Nephron progenitor cell (in vitro differentiated cells): ENCODE results near the gene SGCG.

Experiments used
- DNase-seq: peaks from one replicate; pipeline ENCODE4 v3.0.0; 2021
- H3K27ac Mint-ChIP-seq: 2 replicates; pipeline ENCODE4 v1.8.0; 2021; ENCODE audit warnings: mild to moderate bottlenecking, moderate library complexity, mixed read lengths
- H3K27me3 Mint-ChIP-seq: 2 replicates; pipeline ENCODE4 v1.8.0; 2021; ENCODE audit warnings: mild to moderate bottlenecking, low read depth, mixed read lengths; ENCODE audit not compliant: poor library complexity
- H3K36me3 Mint-ChIP-seq: 2 replicates; pipeline ENCODE4 v1.8.0; 2021; ENCODE audit warnings: low read depth, mixed read lengths
- H3K4me1 Mint-ChIP-seq: 2 replicates; pipeline ENCODE4 v1.8.0; 2021; ENCODE audit warnings: mixed read lengths
- H3K4me3 Mint-ChIP-seq: 2 replicates; pipeline ENCODE4 v1.8.0; 2021; ENCODE audit warnings: mild to moderate bottlenecking, moderate library complexity, mixed read lengths
- H3K9me3 Mint-ChIP-seq: 2 replicates; pipeline ENCODE4 v1.8.0; 2021; ENCODE audit warnings: mild to moderate bottlenecking, moderate library complexity, mixed read lengths
- CTCF ChIP-seq: fragments of 200-600 bp; sonication (generic); IDR thresholded peaks from 2 replicates; pipeline ENCODE4 v1.5.0; 2021; ENCODE audit warnings: antibody characterized with exemption

SGCG gene

DNA sequence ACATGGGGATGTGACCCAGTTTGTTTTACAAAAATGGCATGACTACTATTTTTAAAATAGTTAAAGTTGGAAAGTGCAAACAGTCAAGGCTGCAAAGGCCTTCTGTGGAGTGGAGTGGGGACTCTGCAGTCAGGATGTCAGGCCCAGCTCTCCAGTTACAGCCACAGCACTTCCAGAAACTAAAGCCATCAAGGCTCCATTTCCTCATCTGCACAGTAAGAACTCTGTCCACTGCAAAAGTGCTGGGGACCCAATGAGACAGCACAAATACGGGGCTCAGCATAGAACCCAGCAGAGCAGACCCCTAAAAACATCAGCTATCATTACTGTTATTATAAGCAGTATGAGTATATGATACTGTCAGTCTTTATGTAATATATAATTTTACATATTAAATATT, 179.1 kb downstream of the SGCG start:
- Mint-ChIP-seq H3K4me1 (no peaks in the 10 kb centered on the region), H3K4me3 (no peak overlapping the region), H3K9me3 (no peaks in the 10 kb centered on the region), H3K36me3 (peaks cover 71% of the 10 kb centered on the region), H3K27ac (no peak overlapping the region), H3K27me3 (no peaks in the 10 kb centered on the region)
- TF ChIP-seq CTCF, result no peak
- DNase-seq, result no peak

DNA sequence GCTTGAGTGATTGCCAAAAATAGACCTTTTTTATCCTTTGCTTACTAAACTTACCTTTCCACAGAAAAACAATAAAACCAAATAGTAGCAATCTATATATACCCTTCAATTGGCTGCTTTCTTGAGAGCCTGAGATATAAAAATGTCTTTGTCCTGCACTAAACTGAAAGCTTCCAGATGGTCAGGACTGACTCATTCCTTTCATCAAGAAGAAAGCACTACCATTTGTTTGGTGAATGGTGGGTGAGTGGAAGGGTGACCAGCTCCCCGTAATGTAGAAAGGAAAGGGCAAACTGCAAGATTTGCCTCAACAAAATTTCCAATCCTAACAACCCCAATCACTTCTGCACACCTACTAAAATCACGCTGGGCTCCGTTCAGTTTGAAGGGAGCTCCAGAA, 184.9 kb downstream of the SGCG start:
- no peak overlapping the region for H3K27ac Mint-ChIP-seq
- no peaks in the 10 kb centered on the region for H3K4me1 Mint-ChIP-seq
- DNase-seq, result no peak
- H3K36me3 Mint-ChIP-seq, result peaks cover 90% of the 10 kb centered on the region
- no peaks in the 10 kb centered on the region for H3K27me3 Mint-ChIP-seq
- TF ChIP-seq CTCF, result no peak
- no peak overlapping the region for H3K4me3 Mint-ChIP-seq
- no peaks in the 10 kb centered on the region for H3K9me3 Mint-ChIP-seq

DNA sequence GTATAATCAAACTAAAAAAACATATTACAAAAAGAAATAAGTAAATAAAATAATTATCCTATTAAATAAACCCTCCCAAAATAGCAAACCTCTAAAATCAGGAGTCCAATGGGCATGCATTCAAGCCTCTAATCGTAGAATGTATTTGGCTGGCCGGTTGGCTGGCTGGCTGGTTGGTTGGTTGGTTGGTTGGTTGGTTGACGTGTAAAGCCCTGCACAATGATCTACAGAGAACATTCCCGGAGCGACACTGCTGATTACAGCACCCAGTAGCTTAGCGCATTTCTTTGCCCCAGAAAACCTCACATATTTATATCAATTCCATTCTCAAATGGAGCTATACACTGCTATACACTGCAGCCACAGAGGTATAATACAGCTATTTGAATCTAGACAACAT, 187.1 kb downstream of the SGCG start:
- Mint-ChIP-seq H3K9me3 (no peaks in the 10 kb centered on the region), H3K36me3 (peaks cover 94% of the 10 kb centered on the region), H3K27ac (no peak overlapping the region), H3K4me3 (no peak overlapping the region), H3K4me1 (peaks cover 16% of the 10 kb centered on the region), H3K27me3 (no peaks in the 10 kb centered on the region)
- TF ChIP-seq CTCF, result no peak
- DNase-seq, result no peak

DNA sequence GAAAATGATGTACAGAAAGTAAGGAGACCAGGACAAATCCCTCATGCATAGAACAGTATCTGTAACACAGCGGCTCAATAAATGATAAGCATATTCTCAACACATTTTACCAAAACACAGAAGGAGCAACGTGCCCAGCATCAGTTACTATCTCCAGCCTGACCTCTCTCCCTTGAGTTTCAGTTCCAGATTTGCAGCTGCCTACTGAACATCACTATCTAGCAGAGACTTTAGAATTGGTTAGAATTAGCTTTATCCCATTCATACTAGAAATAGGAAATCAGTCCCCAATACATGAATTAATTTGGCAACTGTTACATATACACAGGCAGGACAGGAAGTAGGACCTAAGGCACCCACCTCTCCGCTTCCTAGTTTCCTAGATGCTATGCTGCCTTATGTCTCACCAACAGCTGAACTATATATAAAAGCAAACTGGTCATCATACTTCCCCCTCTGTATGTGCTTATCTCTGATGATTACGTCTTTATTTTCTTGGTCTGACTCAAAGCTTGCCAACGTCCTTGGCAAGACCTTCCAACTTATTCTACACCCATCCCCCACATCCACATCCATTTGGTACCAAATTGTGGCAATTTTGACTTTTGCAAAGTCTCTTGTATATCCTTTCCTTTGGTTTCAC, 191.6 kb downstream of the SGCG start:
- no peak for DNase-seq
- no peaks in the 10 kb centered on the region for H3K27me3 Mint-ChIP-seq
- H3K4me3 Mint-ChIP-seq, result peak overlapping the region; percentile 3
- no peaks in the 10 kb centered on the region for H3K9me3 Mint-ChIP-seq
- peaks cover 70% of the 10 kb centered on the region for H3K36me3 Mint-ChIP-seq
- peaks cover 34% of the 10 kb centered on the region for H3K4me1 Mint-ChIP-seq
- TF ChIP-seq CTCF, result no peak
- H3K27ac Mint-ChIP-seq, result no peak overlapping the region
